Measurements from ENCODE around the gene TET3. TPM values are rescaled to one million over a fixed set of nuclear protein-coding genes. Genes with fewer than 3 reads are reported as not detected.

Gene TET3
- total RNA-seq, 1 donor from 2014 or later, result 11.0 TPM

DNA sequence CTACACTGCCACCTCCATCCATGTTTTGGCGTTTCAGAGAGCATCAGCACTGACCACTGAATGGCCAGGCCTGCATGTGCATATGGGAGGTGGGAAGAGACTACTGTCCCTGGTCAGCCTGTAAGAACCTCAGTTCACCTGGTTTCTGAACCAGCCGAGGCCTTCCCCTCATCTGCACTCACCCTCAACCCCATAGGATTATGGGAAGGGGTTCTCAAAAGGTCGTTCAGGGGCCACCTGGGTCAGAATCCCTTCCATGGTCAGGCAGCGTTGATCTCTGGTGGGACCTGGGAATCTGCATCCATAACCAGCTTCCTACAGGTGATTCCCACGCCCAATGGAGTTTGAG is 36.7 kb downstream of the TET3 start:
- no peak for DNase-seq (ENCODE audit: low read depth)
- H3K4me3 ChIP-seq (ENCODE audit: low read depth, low read length), result no peak overlapping the region
- no peaks in the 10 kb centered on the region for H3K27me3 ChIP-seq (ENCODE audit: control insufficient read depth, insufficient read depth, low read length)
- TF ChIP-seq, protein P1, sequence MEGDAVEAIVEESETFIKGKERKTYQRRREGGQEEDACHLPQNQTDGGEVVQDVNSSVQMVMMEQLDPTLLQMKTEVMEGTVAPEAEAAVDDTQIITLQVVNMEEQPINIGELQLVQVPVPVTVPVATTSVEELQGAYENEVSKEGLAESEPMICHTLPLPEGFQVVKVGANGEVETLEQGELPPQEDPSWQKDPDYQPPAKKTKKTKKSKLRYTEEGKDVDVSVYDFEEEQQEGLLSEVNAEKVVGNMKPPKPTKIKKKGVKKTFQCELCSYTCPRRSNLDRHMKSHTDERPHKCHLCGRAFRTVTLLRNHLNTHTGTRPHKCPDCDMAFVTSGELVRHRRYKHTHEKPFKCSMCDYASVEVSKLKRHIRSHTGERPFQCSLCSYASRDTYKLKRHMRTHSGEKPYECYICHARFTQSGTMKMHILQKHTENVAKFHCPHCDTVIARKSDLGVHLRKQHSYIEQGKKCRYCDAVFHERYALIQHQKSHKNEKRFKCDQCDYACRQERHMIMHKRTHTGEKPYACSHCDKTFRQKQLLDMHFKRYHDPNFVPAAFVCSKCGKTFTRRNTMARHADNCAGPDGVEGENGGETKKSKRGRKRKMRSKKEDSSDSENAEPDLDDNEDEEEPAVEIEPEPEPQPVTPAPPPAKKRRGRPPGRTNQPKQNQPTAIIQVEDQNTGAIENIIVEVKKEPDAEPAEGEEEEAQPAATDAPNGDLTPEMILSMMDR (IDR thresholded peaks at IDR 0.05; ENCODE audit: insufficient read depth, low read length, poor library complexity, severe bottlenecking), result no peak
- H3K36me3 ChIP-seq (ENCODE audit: control insufficient read depth, insufficient read depth, low read length), result no peaks in the 10 kb centered on the region

DNA sequence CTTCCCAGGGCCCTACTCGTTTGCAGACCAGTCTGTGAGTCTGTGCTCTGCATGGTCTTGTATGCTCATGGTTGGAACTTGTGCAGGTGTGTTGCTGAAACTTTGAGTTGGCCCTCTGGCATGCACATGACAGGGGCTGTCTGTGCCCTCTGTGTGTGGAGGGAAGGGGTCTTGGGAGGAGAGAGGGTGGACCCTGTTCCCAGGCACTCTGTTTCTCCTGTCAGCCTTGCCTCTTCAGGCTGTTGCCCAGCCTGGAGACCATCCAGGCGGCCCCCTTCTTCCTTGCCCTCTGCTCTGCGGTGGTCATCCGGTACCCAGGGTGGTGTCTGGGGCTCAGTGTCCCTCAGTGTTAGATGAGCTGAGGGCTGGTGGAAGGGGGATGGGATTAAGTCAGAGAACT is 39.5 kb downstream of the TET3 start:
- TF ChIP-seq, protein P1 (IDR thresholded peaks at IDR 0.05; ENCODE audit: insufficient read depth, low read length, poor library complexity, severe bottlenecking), result no peak
- no peak for DNase-seq (ENCODE audit: low read depth)
- H3K27me3 ChIP-seq (ENCODE audit: control insufficient read depth, insufficient read depth, low read length), result no peaks in the 10 kb centered on the region
- H3K36me3 ChIP-seq (ENCODE audit: control insufficient read depth, insufficient read depth, low read length), result no peaks in the 10 kb centered on the region
- H3K4me3 ChIP-seq (ENCODE audit: low read depth, low read length), result no peak overlapping the region

DNA sequence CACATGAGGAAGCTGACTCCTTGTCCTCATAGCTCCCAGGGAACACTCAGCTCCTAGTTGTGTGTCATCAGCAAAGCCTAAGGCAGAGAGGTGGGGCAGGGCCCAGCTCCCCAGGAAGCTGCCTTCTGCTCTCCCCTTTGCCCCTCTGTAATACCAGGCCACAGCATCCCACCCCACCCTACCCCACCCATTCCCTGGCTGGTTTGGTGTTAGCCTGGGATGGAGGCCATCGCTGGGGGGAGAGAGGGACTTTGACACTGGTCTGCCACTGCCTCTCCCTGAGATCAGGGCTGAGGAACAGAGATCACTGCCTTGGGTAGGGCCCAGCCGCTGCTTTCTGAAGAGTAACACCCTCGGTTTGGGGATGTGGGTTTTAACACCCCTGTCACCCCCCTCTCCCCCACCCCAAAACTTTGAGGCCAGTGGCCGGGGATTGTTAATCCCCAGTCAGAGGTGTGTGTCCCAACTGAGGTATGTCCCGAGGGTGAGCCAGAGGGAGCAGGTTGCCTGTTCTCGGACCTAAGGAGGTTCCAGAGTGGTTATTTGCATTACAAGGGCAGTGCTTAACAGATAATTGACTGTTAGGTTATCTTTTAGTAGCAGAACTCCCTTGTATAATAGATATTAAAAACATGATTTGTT is 41.4 kb downstream of the TET3 start:
- no peak for DNase-seq (ENCODE audit: low read depth)
- H3K27me3 ChIP-seq (ENCODE audit: control insufficient read depth, insufficient read depth, low read length), result no peaks in the 10 kb centered on the region
- no peak overlapping the region for H3K4me3 ChIP-seq (ENCODE audit: low read depth, low read length)
- TF ChIP-seq, protein P1 (IDR thresholded peaks at IDR 0.05; ENCODE audit: insufficient read depth, low read length, poor library complexity, severe bottlenecking), result no peak
- H3K36me3 ChIP-seq (ENCODE audit: control insufficient read depth, insufficient read depth, low read length), result no peaks in the 10 kb centered on the region

DNA sequence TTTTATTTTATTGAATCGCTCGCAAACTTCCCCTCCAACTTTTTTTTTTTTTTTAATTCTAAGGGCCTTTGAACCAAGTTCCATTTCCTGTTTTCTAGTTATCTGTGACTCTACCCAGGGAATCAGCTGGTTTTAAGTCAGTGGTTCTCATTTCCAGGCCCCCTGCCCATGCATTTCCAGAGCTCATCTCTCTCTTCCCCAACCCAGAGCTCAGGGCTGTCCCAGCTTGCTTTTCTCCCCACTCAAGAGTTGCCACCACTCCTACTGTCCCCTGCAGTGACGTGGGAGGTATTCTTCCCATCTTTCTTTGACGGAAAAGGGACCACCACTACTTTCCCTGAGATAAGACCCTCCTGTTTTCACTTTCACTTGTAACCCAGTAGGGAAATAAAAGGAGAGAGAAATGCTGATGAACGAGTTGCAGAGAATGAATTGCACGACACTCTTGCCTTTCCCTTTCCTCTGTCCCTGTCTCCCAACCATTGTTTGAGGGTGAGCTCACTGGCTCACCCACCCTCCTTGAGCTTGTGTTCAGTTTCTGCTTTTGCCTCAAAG is 42.1 kb downstream of the TET3 start:
- no peaks in the 10 kb centered on the region for H3K27me3 ChIP-seq (ENCODE audit: control insufficient read depth, insufficient read depth, low read length)
- no peak for DNase-seq (ENCODE audit: low read depth)
- H3K36me3 ChIP-seq (ENCODE audit: control insufficient read depth, insufficient read depth, low read length), result no peaks in the 10 kb centered on the region
- H3K4me3 ChIP-seq (ENCODE audit: low read depth, low read length), result no peak overlapping the region
- TF ChIP-seq, protein P1 (IDR thresholded peaks at IDR 0.05; ENCODE audit: insufficient read depth, low read length, poor library complexity, severe bottlenecking), result no peak

DNA sequence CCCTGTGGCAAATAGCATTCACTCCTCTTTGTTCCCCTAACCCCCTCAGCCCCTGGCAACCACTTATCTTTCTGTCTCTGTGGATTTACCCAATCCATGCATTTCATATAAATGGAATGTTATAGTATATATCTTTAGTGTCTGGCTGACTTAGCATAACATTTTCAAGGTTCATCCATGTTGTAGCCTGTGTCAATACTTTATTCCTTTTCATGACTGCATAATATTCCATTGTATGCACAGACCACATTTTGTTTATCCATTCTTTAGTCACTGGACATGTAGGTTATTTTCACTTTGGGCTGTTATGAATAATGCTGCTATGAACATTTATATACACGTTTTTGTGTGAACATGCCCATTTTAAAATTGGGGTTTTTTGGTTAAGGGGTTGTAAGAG is 42.8 kb downstream of the TET3 start:
- Histone ChIP-seq H3K4me3 (ENCODE audit: low read depth, low read length) (no peak overlapping the region), H3K27me3 (ENCODE audit: control insufficient read depth, insufficient read depth, low read length) (no peaks in the 10 kb centered on the region), H3K36me3 (ENCODE audit: control insufficient read depth, insufficient read depth, low read length) (no peaks in the 10 kb centered on the region)
- no peak for DNase-seq (ENCODE audit: low read depth)
- TF ChIP-seq, protein P1 (IDR thresholded peaks at IDR 0.05; ENCODE audit: insufficient read depth, low read length, poor library complexity, severe bottlenecking), result no peak

DNA sequence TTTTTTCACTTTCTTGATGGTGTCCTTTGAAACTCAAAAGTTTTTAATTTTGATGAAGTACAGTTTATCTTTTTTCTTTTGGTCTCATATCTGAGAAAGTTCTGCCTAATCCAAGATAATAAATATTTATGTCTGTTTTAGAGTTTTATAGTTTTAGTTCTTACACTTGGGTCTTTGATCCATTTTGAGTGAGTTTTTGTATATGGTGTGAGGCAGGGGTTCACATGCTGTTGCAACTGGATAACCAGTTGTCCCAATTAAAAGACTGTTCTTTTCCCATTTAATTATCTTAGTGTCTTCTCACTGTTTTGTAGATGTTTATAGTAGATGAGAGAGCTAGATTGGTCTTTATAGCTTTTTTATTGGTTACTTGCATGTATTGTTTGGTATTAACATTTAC is 43.6 kb downstream of the TET3 start:
- Histone ChIP-seq H3K27me3 (ENCODE audit: control insufficient read depth, insufficient read depth, low read length) (no peaks in the 10 kb centered on the region), H3K4me3 (ENCODE audit: low read depth, low read length) (no peak overlapping the region), H3K36me3 (ENCODE audit: control insufficient read depth, insufficient read depth, low read length) (no peaks in the 10 kb centered on the region)
- TF ChIP-seq, protein P1 (IDR thresholded peaks at IDR 0.05; ENCODE audit: insufficient read depth, low read length, poor library complexity, severe bottlenecking), result no peak
- DNase-seq (ENCODE audit: low read depth), result no peak

Measured in kidney epithelial cell (primary cell).